Parathyroid adenoma (tissue), 2 donors: ENCODE data around the gene SORCS2.

Source experiments
- H2AFZ ChIP-seq: fragments of 300-600 bp; sonication (generic); one replicate; pipeline ENCODE4 v1.7.0; 2017; ENCODE audit warnings: antibody characterized with exemption, mild to moderate bottlenecking
- H3K27ac ChIP-seq: fragments of 300-600 bp; sonication (generic); one replicate; pipeline ENCODE4 v1.7.0; 2017
- H3K27me3 ChIP-seq: fragments of 300-600 bp; sonication (generic); one replicate; pipeline ENCODE4 v1.7.0; 2017; ENCODE audit warnings: low read length; ENCODE audit not compliant: control insufficient read depth, insufficient read depth
- H3K36me3 ChIP-seq: fragments of 300-600 bp; sonication (generic); one replicate; pipeline ENCODE4 v1.7.0; 2017; ENCODE audit warnings: low read length; ENCODE audit not compliant: control insufficient read depth, insufficient read depth
- H3K4me1 ChIP-seq: fragments of 300-600 bp; sonication (generic); one replicate; pipeline ENCODE4 v1.7.0; 2017; ENCODE audit warnings: control low read depth
- H3K4me2 ChIP-seq: fragments of 300-600 bp; sonication (generic); one replicate; pipeline ENCODE4 v1.7.0; 2017; ENCODE audit warnings: low read length
- H3K4me3 ChIP-seq: fragments of 300-600 bp; sonication (generic); one replicate; pipeline ENCODE4 v1.7.0; 2017; ENCODE audit warnings: low read depth, low read length
- H3K79me2 ChIP-seq: fragments of 300-600 bp; sonication (generic); one replicate; pipeline ENCODE4 v1.7.0; 2017; ENCODE audit warnings: control low read depth
- H3K9ac ChIP-seq: fragments of 300-600 bp; sonication (generic); one replicate; pipeline ENCODE4 v1.7.0; 2017; ENCODE audit warnings: mild to moderate bottlenecking
- H3K9me3 ChIP-seq: fragments of 300-600 bp; sonication (generic); one replicate; pipeline ENCODE4 v1.7.0; 2017; ENCODE audit warnings: low read length; ENCODE audit not compliant: control insufficient read depth
- TF ChIP-seq, protein P1 (sequence below): fragments of 300-600 bp; sonication (generic); IDR thresholded peaks from one replicate; pipeline ENCODE4 v1.7.0; 2017; ENCODE audit warnings: antibody characterized with exemption, mild to moderate bottlenecking
- donor health status: primary hyperparathyroidism.

Gene SORCS2

GRCh38 chr4:7426525-7427171 lies 234.3 kb downstream of the SORCS2 start:
- no peak overlapping the region for H2AFZ ChIP-seq
- no peaks in the 10 kb centered on the region for H3K9me3 ChIP-seq
- no peaks in the 10 kb centered on the region for H3K79me2 ChIP-seq
- H3K27me3 ChIP-seq = no peaks in the 10 kb centered on the region
- no peak overlapping the region for H3K4me2 ChIP-seq
- no peaks in the 10 kb centered on the region for H3K4me1 ChIP-seq
- H3K27ac ChIP-seq = no peak overlapping the region
- no peaks in the 10 kb centered on the region for H3K36me3 ChIP-seq
- TF ChIP-seq, protein P1, sequence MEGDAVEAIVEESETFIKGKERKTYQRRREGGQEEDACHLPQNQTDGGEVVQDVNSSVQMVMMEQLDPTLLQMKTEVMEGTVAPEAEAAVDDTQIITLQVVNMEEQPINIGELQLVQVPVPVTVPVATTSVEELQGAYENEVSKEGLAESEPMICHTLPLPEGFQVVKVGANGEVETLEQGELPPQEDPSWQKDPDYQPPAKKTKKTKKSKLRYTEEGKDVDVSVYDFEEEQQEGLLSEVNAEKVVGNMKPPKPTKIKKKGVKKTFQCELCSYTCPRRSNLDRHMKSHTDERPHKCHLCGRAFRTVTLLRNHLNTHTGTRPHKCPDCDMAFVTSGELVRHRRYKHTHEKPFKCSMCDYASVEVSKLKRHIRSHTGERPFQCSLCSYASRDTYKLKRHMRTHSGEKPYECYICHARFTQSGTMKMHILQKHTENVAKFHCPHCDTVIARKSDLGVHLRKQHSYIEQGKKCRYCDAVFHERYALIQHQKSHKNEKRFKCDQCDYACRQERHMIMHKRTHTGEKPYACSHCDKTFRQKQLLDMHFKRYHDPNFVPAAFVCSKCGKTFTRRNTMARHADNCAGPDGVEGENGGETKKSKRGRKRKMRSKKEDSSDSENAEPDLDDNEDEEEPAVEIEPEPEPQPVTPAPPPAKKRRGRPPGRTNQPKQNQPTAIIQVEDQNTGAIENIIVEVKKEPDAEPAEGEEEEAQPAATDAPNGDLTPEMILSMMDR = no peak
- no peak overlapping the region for H3K4me3 ChIP-seq
- H3K9ac ChIP-seq = no peak overlapping the region

- H3K4me2 ChIP-seq = no peak overlapping the region
- H3K27ac ChIP-seq = no peak overlapping the region
- H3K27me3 ChIP-seq = no peaks in the 10 kb centered on the region
- H2AFZ ChIP-seq = no peak overlapping the region
- H3K36me3 ChIP-seq = no peaks in the 10 kb centered on the region
- H3K4me1 ChIP-seq = no peaks in the 10 kb centered on the region
- H3K4me3 ChIP-seq = no peak overlapping the region
- no peaks in the 10 kb centered on the region for H3K9me3 ChIP-seq
- no peaks in the 10 kb centered on the region for H3K79me2 ChIP-seq
- TF ChIP-seq, protein P1 = no peak
- no peak overlapping the region for H3K9ac ChIP-seq
These were observed 235.0 kb downstream of the SORCS2 start for GRCh38 chr4:7427361-7427760.

- Histone ChIP-seq H3K9me3 (no peaks in the 10 kb centered on the region), H3K79me2 (no peaks in the 10 kb centered on the region), H2AFZ (no peak overlapping the region), H3K27me3 (no peaks in the 10 kb centered on the region), H3K4me3 (no peak overlapping the region), H3K4me1 (no peaks in the 10 kb centered on the region), H3K4me2 (no peak overlapping the region), H3K36me3 (no peaks in the 10 kb centered on the region), H3K9ac (no peak overlapping the region), H3K27ac (no peak overlapping the region)
- TF ChIP-seq, protein P1 = no peak
These were observed 235.5 kb downstream of the SORCS2 start for GRCh38 chr4:7427831-7428260.

GRCh38 chr4:7428261-7429068 lies 236.1 kb downstream of the SORCS2 start:
- Histone ChIP-seq H3K9ac (no peak overlapping the region), H3K27ac (no peak overlapping the region), H3K4me3 (no peak overlapping the region), H3K4me2 (no peak overlapping the region), H3K27me3 (no peaks in the 10 kb centered on the region), H2AFZ (no peak overlapping the region), H3K4me1 (no peaks in the 10 kb centered on the region), H3K36me3 (no peaks in the 10 kb centered on the region), H3K79me2 (no peaks in the 10 kb centered on the region), H3K9me3 (no peaks in the 10 kb centered on the region)
- TF ChIP-seq, protein P1 = no peak
